Osteocyte (in vitro differentiated cells): ENCODE results near the gene MAN1A2. TPM values are rescaled to one million over a fixed set of nuclear protein-coding genes. Genes with fewer than 3 reads are reported as not detected.

Experiments
- DNase-seq: peaks from one replicate; pipeline ENCODE4 v3.0.0; 2021; ENCODE audit warnings: mixed read lengths; ENCODE audit not compliant: unreplicated experiment; ENCODE audit errors: extremely low spot score
- H3K27ac Mint-ChIP-seq: one replicate; pipeline ENCODE4 v1.8.0; 2021; ENCODE audit warnings: mild to moderate bottlenecking, mixed read lengths; ENCODE audit not compliant: unreplicated experiment
- H3K27me3 Mint-ChIP-seq: one replicate; pipeline ENCODE4 v1.8.0; 2021; ENCODE audit warnings: mixed read lengths; ENCODE audit not compliant: unreplicated experiment
- H3K36me3 Mint-ChIP-seq: one replicate; pipeline ENCODE4 v1.8.0; 2021; ENCODE audit warnings: mixed read lengths; ENCODE audit not compliant: unreplicated experiment
- H3K4me1 Mint-ChIP-seq: one replicate; pipeline ENCODE4 v1.8.0; 2021; ENCODE audit warnings: mixed read lengths; ENCODE audit not compliant: unreplicated experiment
- H3K4me3 Mint-ChIP-seq: one replicate; pipeline ENCODE4 v1.8.0; 2021; ENCODE audit warnings: mild to moderate bottlenecking, moderate library complexity, mixed read lengths; ENCODE audit not compliant: unreplicated experiment
- H3K9me3 Mint-ChIP-seq: one replicate; pipeline ENCODE4 v1.8.0; 2021; ENCODE audit warnings: mixed read lengths; ENCODE audit not compliant: unreplicated experiment
- total RNA-seq: library from RNA; stranded (reverse); gene quantifications from 2 replicates; pipeline ENCODE4 v1.2.1, GENCODE V29; 2021
- TF ChIP-seq, protein P1 (sequence below): fragments of 200-600 bp; sonication (generic); IDR thresholded peaks from 2 replicates; pipeline ENCODE4 v1.5.0; 2021; ENCODE audit warnings: antibody characterized with exemption, mild to moderate bottlenecking, moderate library complexity

MAN1A2 gene
- total RNA-seq, 1 donor from 2014 or later, result 53.7 TPM

DNA sequence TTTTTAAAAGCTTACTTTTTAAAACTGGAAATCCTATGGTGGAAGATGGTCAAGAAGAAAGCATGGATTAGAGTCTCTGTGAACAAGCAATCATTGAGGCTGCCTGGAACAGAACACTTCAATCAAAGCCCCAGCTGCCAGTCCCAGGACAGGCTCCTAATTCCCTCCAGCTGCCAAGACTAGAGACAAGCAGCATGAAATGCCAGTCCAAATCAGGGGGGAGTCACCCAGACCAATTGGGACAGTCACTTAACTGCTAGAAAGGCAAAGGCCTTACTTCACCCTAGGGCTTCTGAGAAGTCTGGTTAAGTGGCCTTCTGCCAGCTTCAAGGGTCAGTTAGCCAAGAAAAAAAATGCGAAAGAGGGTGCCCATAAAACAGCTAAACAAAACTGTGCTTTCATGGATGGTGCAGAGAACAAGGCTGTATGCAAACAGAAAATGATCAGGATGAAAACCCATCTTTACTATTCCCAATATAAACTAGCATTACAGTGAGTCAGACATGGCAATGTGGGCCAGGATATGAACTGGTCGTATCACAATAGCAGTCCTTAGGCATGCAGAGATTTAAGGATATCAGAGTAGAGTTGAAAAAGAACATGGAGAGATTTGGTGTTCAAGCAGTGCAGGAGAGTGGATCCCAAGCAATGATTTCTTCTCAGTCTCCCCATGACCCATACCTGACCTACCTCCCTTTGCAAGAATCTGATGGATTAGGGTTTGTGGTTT, 31.0 kb upstream of the MAN1A2 start:
- TF ChIP-seq, protein P1, sequence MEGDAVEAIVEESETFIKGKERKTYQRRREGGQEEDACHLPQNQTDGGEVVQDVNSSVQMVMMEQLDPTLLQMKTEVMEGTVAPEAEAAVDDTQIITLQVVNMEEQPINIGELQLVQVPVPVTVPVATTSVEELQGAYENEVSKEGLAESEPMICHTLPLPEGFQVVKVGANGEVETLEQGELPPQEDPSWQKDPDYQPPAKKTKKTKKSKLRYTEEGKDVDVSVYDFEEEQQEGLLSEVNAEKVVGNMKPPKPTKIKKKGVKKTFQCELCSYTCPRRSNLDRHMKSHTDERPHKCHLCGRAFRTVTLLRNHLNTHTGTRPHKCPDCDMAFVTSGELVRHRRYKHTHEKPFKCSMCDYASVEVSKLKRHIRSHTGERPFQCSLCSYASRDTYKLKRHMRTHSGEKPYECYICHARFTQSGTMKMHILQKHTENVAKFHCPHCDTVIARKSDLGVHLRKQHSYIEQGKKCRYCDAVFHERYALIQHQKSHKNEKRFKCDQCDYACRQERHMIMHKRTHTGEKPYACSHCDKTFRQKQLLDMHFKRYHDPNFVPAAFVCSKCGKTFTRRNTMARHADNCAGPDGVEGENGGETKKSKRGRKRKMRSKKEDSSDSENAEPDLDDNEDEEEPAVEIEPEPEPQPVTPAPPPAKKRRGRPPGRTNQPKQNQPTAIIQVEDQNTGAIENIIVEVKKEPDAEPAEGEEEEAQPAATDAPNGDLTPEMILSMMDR, result no peak
- DNase-seq, result no peak
- Mint-ChIP-seq H3K36me3 (no peaks in the 10 kb centered on the region), H3K27me3 (peaks cover 4% of the 10 kb centered on the region), H3K4me1 (no peaks in the 10 kb centered on the region), H3K9me3 (no peaks in the 10 kb centered on the region), H3K27ac (no peak overlapping the region), H3K4me3 (no peak overlapping the region)

DNA sequence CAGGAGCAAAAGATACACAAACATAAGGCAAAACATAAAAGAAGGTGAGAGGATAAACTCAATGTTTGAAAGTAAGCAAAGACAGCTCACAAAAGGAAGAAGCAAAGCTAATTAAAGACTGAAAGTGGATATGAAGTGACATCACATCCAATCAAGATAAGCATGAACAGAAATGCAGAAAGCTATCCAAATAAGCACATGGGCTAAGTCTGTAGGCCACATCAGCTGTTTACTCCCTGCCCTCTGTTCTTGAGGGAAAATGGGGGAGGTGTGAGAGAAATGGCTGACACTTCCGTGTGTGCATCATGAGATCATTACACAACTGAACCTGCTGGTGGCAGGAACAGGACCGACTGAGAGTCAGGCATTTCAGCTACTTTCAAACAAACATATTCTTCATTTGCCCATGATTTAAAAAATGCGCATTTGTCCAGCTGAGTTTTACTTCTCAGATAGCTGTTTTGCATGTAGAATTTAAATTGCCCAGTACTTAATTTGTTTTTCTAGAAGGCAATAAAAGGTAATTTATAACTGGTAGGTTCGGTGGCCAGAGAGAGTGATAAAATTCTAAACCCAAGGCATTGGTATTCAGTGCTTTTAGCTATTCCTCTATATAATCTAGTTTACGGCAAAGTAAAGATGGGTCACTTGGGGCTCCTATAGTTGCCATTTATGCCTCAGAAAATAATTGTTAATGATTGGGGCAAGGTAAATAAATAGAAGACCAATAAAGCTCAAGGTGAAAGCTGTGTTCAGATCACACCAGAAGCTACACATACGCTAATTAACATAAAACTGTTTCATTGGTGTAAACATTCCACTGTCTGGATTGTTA, 27.2 kb upstream of the MAN1A2 start:
- Mint-ChIP-seq H3K4me1 (no peaks in the 10 kb centered on the region), H3K27ac (no peak overlapping the region), H3K9me3 (no peaks in the 10 kb centered on the region), H3K27me3 (peaks cover 22% of the 10 kb centered on the region), H3K36me3 (no peaks in the 10 kb centered on the region), H3K4me3 (no peak overlapping the region)
- no peak for DNase-seq
- TF ChIP-seq, protein P1, result no peak

DNA sequence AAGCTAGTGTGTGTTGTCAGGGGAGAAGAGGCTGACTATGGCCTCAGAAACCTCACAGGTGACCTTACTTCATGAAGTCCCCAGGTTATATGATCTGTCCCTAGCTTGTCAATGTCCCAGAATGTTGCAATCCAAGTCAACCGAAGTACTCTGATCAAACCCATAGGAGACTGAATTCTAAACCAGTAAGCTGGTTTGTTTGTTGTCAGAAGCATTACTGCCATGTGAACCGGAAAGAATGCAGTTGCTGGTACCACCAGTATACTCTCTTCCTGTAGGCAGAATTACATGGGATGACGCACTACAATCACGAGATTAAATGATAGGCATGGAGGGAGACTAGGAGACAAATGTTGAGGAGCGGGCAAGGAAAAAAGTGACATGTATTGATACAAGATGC, 26.1 kb upstream of the MAN1A2 start:
- Mint-ChIP-seq H3K27ac (no peak overlapping the region), H3K9me3 (no peaks in the 10 kb centered on the region), H3K36me3 (no peaks in the 10 kb centered on the region), H3K27me3 (peaks cover 25% of the 10 kb centered on the region), H3K4me3 (no peak overlapping the region), H3K4me1 (no peaks in the 10 kb centered on the region)
- no peak for DNase-seq
- TF ChIP-seq, protein P1, result no peak

DNA sequence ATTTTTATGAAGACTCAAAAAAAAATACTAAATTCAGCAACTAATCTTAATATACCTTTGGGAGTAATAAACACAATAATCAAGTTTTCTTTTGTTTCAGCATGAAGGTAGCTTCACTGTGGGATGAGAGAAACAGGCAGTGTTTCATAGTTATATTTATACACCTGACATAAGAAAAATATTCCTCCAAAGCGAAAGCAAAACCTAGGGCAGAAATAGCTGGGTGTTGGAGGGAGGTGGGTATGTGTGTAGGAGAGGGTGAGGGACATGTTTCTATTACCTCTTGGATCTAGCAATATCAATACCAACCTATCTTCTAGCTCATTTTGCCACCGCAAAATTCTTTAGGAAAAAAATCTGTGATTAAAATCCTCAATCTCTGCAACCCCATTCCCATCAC, 24.9 kb upstream of the MAN1A2 start:
- H3K9me3 Mint-ChIP-seq, result no peaks in the 10 kb centered on the region
- no peak overlapping the region for H3K4me3 Mint-ChIP-seq
- no peaks in the 10 kb centered on the region for H3K36me3 Mint-ChIP-seq
- peaks cover 35% of the 10 kb centered on the region for H3K27me3 Mint-ChIP-seq
- H3K4me1 Mint-ChIP-seq, result no peaks in the 10 kb centered on the region
- H3K27ac Mint-ChIP-seq, result no peak overlapping the region
- TF ChIP-seq, protein P1, result no peak
- DNase-seq, result no peak
